HG03196 (cell line): ENCODE data around the gene MDFI.

ENCODE experiments used
- ATAC-seq: cut with Tn5 transposase; IDR thresholded peaks from one replicate; pipeline ENCODE4 v1.9.1; 2021; ENCODE audit not compliant: unreplicated experiment

The MDFI gene

GRCh38 chr6:41638002-41638934 is at the start of gene MDFI:
Gene MDFI, plus strand, starts transcription at chr6:41638468. Its CDS starts 282 bp downstream, at chr6:41638750.
- no peak for ATAC-seq

GRCh38 chr6:41589223-41589622 is 49.0 kb upstream of the MDFI start:
- ATAC-seq: no peak

GRCh38 chr6:41589636-41590622 is 48.3 kb upstream of the MDFI start:
- no peak for ATAC-seq

GRCh38 chr6:41591122-41591521 is 47.1 kb upstream of the MDFI start:
- ATAC-seq: no peak

DNA sequence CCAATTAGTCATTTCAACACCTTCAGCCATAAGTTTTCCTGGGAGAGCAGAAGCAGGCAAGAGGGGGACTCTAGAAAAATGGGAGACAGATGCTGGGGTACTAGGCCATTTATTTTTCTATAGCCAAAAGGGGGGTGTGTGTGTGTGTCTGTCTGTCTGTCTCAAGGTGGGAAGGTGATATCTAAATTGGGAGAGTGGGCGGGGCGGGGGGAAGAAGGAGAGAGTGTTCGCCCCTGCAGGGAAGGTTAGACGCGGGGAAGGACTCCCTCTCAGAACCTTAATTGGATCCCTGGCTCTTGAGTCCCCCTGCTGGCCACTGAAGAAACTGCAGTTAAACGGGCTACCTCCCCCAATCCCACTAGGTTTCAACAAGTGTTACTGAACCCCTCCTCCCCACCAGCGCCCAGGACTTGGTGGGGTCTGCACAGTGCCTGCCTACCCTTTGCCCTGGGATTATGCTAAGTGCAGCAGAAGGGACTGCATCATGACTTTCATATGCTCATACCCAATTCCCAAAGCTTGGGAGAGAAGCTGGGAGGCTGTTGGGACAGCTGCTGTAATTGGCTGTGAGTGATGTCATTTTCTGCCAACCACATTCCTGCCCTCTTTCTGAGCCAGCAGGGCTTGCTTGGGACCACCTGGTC is 46.3 kb upstream of the MDFI start:
- ATAC-seq: no peak

DNA sequence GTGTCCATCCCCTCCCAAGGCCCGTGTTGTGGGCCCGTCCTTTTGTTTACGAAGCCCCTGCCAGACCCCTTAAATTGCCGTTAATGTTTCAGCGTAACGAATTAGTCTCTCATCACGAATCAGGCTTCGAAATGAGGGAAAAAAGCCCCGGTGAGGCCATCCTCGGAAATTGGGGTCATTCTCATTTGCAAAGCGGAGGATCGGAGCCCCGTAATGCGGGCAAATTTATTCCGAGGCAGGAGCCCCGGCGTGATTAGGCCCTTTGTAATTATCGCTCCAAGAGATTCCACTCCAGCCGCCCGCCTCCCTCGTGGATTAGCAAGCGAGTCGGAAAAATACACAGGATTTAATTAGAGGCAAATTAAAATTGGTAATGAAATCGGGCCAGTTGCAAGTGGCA is 44.9 kb upstream of the MDFI start:
- no peak for ATAC-seq

DNA sequence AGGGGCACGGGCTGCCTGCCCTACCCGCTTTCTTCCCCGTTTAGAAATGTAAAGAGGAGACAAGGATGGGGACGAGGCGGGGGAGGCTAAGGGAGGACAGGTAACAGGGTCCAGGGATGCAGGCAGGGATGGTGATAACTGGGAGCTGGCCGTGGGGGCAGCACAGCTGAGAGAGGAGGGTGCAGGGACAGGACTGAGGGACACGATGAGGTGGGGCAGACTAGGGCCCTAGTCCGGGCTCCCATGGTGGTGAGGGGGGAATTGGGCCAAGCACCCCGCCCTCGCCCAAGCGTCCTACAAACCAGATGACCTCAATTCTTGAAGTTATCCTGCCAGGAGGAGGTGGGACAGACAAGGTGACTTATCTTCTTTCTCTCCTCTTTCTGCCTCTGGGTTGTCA is 44.4 kb upstream of the MDFI start:
- no peak for ATAC-seq

- ATAC-seq: no peak
Observed at GRCh38 chr6:41594326-41594725, 43.9 kb upstream of the MDFI start.

GRCh38 chr6:41594766-41595165 is 43.5 kb upstream of the MDFI start:
- ATAC-seq: no peak

GRCh38 chr6:41595166-41595565 is 43.1 kb upstream of the MDFI start:
- ATAC-seq: no peak

- ATAC-seq: no peak
Observed at GRCh38 chr6:41596096-41596685, 42.1 kb upstream of the MDFI start.

DNA sequence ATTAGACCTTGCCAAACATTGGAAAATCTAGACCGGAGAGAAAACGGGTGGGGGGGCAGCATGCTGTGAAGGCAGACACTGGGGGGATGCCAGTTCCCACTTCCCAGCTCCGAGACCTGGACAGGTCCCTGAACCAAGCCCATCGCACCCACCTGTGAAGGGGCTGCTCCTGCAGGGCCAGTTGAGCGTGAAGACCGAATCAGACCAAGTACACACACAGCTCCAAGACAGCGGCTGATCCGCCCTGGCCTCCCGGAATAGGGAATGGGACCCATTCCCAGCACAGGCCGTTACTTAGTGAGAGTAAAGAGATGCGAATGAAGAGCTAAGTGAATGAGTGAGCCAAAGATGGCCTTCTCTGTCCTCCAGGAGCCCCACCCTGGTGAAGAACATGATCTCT is 41.5 kb upstream of the MDFI start:
- ATAC-seq: no peak

DNA sequence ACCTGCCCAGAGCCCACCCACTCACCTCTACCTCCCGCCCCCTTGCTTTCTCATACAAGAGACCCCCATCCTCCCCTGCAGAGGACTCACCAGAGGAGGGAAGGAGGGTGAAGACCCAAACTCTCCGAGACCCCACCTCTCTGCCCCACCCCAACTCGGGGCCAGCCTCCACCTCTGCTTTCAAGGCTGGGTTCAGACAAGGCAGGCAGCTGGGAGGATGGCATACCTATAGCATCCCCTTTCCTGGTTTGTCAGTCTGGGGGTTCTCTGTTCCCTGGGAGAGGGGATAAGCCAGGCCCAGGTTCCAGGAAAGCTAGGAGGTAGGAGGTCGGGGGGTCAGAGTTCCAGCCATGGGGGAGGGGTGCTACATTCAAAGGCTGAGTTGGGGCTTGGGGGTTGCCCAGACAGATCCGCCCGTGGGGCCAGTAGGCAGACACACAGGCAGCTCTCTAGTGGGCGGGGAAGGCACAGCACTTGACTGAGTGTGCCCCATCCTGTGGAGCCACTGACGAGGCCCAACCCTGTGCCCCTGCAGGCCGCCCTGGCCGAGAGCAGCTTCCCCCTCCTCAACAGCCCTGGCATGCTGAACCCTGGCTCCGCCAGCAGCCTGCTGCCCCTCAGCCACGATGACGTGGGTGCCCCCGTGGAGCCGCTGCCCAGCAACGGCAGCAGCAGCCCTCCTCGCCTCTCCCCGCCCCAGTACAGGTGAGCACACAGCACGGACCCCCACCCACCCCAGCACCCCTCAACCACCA is 40.8 kb upstream of the MDFI start:
- ATAC-seq: no peak

GRCh38 chr6:41598670-41599014 is 39.6 kb upstream of the MDFI start:
- ATAC-seq: no peak

DNA sequence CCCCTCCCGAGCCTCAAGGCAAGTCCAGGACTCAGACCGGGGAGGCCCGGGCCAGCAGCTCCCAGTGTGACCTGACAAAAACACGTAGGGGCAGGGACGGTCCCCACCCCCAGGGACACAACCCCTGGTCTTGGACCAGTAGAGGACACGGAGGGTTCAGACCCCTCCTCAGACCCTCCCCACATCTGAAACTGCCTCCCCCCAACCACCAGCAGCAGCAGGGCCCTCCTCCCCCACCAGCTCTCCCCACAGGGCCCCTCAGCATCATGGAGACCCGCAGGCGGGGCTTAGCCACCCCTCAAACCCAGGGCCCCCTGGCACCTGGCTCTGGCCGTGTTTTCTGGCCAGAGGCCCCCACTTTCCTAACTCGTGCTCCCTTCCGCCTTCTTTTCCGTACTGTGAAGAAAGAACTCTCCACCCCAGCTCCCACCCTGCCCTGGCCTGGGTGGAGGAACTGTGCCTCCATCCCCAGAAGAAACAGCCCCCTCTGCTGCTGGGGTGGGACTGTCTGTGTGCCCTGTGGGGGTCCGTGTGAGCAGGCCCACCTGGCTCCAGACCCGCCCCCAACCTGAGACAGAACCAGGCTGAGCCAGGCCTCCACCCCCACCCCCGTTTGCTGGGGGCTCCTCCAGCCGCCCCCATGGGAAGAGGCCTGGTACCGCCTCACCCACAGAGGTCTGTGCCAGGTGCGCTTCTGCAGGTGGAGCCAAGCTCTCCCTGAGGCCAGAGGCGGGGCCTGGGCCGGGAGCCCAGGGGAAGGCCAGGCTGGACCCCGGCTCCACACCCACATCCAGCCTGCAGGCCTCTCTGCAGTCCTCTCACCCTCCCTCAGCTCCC is 39.0 kb upstream of the MDFI start:
- ATAC-seq: no peak

DNA sequence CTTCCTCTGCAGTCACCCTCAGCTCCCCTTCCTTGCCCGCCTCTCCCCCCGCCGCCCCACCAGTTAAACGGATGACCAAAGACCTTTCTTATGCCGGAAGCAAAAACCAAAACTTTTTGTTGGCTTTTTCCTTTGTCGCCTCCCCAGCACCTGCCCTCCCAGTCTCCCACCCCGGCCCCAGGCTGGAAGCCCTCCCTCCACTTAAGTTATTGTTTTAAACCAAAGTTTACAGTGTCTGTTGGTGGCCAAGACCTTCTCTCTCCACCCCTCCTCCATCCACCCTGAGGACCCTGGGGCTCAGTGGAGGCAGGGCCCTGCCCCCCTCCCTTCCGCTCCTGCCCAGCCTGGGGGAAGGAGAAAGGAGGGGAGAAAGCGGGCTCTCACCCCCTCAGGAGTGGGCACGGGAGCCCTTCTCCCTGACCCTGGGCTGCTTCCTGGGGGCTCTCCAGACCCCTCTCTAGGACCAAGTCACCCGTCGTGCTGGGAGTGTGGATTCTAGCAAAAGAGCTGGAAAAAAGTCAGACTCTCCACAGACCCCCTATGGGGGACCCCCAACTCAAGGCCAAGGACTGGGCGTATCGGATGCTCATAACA is 38.3 kb upstream of the MDFI start:
- no peak for ATAC-seq

DNA sequence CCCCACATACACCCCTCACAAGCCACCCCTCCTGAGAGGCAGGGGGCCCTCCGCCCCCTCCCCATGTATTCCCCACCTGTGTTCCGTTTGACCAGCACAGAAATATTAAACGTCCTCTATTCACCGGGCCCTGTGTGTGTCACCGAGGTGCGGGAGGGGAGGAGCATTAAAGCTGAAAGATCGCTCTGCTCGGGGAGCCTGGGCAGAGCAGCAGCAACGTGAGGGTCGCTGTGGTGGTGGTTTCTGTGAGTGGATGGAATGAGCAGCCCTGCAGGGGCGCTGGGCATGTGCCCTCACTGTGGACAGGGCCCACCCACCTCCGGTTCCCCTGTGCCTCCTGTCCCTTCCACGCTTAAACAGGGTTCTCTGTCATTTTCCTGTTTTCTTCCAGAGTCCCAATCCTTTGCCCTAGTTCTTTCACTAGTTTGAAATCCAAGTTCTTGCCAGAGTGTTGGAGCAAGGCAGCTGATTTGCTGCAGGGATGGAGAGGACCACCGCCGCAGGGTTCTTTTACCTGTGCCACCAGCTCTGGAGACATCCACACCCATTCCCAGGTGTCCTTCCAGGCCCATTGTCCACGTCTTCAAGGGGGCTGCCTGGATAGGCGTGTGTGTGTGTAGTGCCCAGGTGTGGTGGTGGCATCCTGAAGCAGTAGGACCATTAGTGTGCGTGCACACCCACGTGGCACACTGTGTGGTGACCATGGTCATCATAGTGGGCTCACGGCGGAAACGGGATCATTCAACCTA is 37.6 kb upstream of the MDFI start:
- no peak for ATAC-seq

GRCh38 chr6:41601248-41601549 is 37.1 kb upstream of the MDFI start:
- no peak for ATAC-seq

DNA sequence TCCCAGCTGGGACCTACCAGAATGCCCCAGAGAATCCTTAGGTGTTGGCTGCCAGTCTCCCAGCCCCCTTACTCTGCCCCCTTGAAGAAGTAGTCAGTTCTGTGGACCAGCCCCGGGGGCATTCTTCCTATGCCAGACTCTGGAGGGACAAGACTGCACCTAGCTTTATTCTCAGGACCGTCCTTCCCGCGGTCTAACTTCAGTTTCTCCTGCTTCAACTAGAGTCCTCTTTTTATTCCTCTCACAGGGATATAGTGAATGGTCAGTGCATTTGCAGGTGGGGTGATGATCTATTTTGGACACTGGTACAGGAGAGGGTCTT is 35.9 kb upstream of the MDFI start:
- ATAC-seq: no peak
